Stimulated activated CD4-positive, alpha-beta T cell treated with anti-CD3 and anti-CD28 coated beads, Interleukin-12 subunit alpha, Interleukin-12 subunit beta, amount 100 ng/mL, for 24 hours (primary cell): ENCODE measurements around the gene TMEM203.

Source experiments
- DNase-seq, 2 experiments: peaks; one replicate each; pipeline ENCODE4 v3.0.0-alpha.2; 2020; ENCODE audit warnings: low read depth in 2 of 2

TMEM203 gene

DNA sequence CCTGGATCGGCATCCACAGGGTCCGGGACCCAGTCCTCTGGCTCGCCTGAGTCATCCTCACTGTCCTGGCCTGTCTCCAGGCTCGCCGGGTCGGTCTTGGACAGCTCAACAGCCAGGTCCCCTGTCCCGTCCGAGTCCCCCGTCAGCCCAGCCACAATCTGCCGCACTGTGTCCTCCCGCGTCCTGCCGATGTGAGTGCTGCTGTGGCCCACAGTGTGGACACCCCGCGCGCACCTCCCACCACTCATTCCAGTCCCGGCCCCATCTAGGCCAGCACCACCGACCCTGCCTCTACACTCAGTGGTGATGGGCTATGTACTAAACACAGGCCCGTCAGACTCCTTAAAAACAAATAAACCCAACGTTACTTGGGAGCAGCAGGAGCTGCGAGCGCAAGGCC is 23.8 kb downstream of the TMEM203 start:
- DNase-seq = no peak

- DNase-seq = no peak
Measured at GRCh38 chr9:137180491-137180890, 25.0 kb downstream of the TMEM203 start.

DNA sequence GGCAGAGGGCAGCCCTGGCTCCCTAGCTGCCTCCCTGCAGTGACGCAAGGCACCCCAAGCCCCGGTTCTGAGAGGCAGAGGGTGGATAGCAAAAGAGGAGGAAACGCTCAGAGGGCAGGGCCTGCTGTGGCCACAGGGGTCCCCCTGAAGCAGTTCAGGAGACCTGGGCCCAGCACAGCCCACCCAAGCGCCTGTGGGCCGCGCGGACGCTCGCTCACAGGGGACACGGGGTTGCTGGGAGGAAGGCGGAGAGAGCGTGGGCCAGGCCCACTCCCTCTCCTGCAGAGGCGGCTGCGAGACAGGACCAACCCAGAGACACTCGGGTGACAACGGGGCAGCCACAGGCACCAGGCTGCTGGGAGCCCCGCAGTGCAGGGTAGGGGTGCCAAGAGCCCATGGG is 25.7 kb downstream of the TMEM203 start:
- DNase-seq = no peak

DNA sequence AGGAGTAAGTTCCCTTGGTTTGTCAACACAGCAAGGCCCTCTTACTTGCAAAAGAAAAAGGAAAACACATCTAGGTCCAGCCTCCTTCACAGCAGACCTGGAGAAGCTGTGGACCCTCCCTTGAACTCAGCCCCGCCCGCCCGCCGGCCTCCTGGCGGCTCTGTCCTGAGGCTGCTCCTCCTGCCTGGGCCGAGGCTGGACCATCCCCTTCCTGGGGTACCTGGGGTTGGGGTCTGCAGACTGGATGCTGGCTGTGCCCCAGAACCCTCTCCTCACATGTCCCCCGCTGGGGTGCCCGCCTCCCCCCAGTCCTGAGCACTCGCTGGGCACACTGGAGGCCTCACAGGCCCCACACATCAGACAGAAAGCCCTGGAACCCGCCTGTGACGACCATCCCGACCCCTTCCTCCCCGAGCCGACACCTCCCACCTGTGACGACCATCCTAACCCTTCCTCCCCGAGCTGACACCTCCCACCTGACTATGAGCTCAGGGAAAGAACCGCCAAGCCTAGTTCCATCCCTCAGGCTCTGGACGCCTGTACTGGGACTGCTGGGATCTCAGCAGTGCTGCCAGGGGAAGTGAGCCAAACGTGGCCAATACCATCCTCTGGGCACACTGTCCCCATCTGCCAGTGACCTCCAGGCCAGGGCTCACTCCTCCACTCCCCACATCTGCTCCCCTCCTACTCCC is 26.4 kb downstream of the TMEM203 start:
- no peak for DNase-seq

DNA sequence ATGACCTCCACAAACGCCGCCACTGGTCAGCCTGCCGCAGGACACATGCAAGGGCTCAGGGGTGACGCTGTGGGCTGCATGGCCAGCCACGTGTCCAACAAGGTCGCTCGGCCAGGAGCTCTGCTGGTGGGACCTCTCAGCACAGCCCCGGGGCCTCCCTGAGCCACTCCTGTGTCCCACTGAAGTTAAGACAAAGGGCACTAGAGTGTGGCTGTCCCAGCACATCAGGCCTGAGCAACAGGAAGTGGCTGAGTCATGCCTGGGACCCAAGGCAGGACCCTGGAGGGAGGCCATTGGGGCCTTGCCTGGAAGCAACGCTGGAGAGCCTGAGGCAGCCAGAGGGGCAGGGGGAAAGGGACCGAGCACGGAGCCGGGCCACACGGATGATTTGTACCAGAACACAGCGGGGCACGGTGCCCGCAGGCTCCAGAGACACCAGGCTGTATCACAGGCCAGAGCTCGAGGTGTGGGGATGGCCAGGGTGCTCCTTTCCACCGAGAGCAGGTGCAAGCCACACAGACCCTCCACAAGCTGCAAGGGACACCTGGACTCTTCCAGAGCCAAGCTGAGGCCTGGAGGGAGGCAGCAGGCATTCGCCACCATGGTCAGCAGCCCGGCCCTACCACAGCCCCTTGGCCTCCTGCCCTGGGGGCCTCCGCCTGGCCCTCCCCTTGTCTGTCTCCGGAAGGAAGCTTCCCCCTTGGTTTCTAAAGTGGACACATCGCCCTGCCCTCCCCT is 27.1 kb downstream of the TMEM203 start:
- DNase-seq = no peak

DNA sequence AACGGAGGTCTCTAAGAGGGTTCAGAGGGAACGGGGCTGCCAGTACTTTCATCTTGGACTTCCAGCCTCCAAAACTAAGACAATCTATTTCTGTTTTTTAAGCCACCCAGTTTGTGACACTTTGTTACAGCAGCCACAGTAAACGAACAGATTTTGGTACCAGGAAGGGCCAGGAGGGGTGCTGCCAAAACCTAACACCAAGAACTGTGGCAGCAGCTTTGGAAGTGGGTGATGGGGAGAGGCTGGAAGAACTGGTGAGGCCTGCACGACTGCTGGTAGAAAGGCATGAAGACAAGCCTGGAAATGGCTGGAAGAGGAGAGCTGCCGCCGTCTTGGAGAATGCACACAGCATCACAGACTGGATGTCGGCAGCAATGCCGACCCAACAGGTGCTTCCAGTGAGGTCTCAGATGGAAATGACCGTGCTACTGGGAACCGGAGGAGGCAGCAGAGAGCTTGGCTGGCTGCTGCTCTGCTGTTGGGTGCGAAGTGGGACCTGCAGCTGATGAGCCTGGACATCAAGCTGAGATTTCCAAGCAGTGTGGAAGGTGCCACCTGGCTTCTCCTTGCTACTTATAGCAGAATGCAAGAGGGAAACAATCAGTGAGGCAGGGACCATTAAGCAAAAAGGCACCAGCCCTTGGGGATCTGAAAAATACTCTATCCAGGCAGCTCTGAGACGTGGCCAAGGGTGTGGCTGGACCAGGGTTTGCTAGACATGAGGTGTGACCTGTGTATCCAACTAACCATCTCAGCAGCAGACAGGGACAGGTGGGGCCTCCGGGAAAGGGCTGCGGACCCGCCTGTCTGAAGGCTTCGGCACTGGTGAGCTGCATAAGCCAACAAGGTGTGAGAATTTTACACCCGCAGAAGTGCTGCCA is 28.9 kb downstream of the TMEM203 start:
- peak in 1 of 2 experiments; percentile 21 for DNase-seq

GRCh38 chr9:137175345-137175961 is 30.0 kb downstream of the TMEM203 start:
- DNase-seq = no peak

DNA sequence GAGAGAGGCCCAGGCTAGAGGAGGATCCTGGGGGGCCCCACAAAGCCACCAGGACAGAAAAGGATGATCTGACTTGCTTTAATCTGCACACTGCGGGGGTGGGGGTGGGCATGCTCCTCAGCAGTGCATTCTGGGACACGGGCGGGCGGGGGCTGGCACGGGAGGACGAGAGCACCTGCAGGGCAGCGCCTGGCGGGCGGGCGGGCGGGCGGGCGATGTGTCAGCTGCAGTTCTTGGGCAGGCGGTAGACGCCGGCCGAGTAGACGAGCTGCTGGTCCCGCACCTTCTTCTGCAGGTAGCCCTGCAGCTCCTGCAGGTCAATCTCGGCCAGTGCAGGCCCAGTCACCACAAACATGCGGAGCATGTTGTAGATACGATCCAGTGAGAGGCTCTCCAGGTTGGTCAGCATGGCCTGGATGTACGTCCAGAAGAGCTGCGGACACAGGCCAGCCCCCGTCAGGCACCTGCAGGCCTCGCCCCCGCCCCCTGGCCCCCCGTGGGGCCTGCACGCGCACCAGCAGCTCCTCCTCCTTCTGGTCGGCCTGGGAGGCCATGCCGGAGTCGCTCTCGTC is 30.6 kb downstream of the TMEM203 start:
- DNase-seq = no peak

- DNase-seq = no peak
Measured at GRCh38 chr9:137173796-137174664, 31.4 kb downstream of the TMEM203 start.

- DNase-seq = no peak
Measured at GRCh38 chr9:137172901-137173795, 32.3 kb downstream of the TMEM203 start.

- no peak for DNase-seq
Measured at GRCh38 chr9:137171149-137171900, 34.1 kb downstream of the TMEM203 start.

- no peak for DNase-seq
Measured at GRCh38 chr9:137170486-137171148, 34.8 kb downstream of the TMEM203 start.

- DNase-seq = no peak
Measured at GRCh38 chr9:137169896-137170358, 35.5 kb downstream of the TMEM203 start, which contains the start of gene LRRC26. Gene LRRC26, minus strand, starts transcription at chr9:137170051. Its CDS starts 108 bp downstream, at chr9:137169943.

DNA sequence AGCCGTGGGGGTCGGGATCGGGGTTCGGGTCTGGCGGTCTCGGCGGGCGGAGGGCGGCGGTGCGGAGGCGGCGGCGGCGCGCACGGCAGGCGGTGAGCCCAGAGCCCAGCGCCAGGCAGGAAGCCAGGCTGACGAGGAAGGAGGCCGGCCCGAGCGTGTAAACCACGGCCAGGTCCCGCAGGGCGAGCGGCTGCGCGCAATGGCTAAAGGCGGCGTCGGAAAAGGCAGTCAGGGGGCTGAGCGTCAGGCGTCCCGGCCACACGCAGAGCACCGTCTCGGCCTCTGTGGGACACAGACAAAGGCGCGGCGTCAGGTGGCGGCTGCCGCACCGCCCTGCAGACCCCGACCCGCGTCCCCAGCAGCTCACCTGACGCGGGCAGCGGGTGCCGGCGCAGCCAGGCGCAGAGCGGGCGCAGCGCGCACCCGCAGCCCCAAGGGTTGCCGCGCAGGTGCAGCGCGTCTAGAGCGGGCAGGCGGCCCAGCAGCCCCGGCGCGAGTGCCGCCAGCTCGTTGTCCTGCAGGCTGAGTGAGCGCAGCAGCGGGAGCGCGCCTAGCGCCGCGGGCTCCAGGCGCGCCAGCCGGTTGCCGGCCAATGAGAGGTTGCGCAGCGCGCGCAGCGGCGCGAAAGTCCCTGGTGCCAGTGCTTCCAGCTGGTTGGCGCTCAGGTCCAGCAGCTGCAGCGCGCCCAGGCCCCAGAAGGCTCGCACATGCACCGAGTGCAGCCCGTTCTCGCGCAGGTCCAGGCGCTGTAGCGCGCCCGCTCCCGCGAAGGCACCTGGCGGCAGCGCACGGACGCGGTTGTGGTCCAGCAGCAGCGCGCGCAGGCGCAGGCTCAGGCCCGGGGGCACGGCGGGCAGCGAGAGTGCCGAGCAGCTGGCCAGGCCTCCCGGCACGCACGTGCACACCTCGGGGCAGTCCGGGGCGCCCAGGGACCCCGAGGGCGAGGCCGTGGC is 36.3 kb downstream of the TMEM203 start:
- DNase-seq = no peak

- DNase-seq = no peak
Measured at GRCh38 chr9:137168573-137168903, 36.9 kb downstream of the TMEM203 start.

DNA sequence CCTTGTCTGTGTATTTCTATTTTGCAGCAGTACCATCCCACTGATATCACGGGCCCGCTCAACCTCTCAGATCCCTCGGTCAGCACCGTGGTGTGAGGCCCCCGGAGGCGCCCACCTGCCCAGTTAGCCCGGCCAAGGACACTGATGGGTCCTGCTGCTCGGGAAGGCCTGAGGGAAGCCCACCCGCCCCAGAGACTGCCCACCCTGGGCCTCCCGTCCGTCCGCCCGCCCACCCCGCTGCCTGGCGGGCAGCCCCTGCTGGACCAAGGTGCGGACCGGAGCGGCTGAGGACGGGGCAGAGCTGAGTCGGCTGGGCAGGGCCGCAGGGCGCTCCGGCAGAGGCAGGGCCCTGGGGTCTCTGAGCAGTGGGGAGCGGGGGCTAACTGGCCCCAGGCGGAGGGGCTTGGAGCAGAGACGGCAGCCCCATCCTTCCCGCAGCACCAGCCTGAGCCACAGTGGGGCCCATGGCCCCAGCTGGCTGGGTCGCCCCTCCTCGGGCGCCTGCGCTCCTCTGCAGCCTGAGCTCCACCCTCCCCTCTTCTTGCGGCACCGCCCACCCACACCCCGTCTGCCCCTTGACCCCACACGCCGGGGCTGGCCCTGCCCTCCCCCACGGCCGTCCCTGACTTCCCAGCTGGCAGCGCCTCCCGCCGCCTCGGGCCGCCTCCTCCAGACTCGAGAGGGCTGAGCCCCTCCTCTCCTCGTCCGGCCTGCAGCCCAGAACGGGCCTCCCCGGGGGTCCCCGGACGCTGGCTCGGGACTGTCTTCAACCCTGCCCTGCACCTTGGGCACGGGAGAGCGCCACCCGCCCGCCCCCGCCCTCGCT is 37.5 kb downstream of the TMEM203 start:
- no peak for DNase-seq
